NCI-H748 treated with DMSO at 0.1 percent for 48 hours (cell line): ENCODE measurements around the gene EML2.

Experiments
- DNase-seq: peaks from one replicate; lab custom pipeline; 2025; lab: John Stamatoyannopoulos, UW

Gene EML2

DNA sequence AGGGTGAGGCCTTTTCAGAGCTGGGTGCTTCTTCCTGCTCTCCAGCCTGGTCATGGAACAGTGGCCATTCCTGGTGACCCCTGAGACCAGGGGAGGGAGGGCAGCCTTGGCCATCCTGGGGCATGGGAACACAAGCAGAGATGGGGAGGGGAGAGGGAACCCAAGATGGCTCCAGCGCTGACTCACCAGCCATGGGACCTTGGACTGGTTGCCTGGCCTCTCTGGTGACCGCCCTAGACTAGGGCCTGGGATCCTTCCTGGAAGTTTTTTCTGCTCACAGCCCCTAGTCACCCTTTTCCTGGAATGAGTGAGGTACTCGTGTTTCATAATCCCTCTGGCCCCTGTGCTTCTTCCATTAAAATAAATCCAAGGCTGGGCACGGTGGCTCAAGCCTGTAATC is 51.3 kb downstream of the EML2 start:
- DNase-seq = no peak

DNA sequence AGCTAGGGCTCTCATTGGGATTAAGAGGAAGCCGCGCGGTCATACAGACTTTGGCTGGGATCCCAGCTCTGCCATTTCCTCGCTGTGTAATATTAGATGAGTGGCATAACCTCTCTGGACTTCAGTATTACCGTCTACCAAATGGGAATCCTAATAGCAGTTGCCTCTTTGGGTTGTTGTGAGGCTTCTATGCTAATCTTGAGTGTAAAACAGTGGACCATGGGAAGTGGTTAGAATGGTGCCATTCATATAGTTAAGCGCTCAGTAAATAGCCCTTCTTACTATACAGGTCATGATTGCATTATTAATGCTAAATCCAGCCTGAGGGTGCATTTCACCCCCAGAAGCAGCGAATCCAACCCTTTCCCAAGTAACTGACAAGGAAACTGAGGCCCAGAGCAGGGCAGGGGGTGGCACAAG is 54.0 kb downstream of the EML2 start:
- DNase-seq = no peak

DNA sequence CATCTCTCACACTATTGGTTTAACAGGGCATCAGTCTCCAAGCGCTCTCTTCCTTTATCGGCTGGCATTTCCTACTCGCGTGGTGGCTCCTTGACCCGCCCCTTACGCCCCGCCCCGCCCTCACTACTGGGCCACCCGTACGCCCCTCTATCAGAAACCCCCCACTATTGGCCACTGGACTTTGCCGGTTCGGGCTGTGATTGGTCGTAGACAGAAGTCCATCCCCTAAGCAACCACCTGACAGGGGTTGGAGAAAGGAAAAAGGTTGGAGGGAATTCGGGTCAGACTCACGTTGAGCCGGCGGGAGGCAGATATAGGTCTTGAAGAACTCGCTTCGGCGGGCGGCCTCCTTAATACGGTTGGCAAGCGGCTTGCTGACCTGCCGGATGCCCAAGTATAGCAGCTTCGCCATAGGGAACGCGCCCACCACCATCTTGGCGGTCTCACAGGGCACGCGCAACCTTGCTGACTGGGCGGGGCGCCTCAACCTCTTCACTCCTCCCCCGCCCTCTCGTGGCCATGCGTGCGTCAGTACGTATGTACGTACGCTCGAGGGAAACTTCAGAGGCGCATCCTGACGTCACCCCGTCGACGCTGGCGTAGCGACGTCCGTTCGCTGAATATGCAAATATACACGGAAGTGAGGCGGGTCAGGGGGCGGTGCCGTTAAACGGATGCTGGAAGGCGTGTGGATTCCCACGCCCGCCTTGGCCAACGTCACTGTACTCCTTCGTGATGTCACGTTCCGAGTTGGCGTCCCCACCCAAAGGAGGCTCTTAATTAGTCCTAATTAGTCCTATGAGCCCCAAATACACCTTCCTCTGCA is 54.7 kb downstream of the EML2 start, which contains the start of gene OPA3:
OPA3 (minus strand) TSS at position 471 of the 826 bp plus-strand sequence; CDS start at position 433, 38 bp downstream.
- peak; percentile 99 for DNase-seq

DNA sequence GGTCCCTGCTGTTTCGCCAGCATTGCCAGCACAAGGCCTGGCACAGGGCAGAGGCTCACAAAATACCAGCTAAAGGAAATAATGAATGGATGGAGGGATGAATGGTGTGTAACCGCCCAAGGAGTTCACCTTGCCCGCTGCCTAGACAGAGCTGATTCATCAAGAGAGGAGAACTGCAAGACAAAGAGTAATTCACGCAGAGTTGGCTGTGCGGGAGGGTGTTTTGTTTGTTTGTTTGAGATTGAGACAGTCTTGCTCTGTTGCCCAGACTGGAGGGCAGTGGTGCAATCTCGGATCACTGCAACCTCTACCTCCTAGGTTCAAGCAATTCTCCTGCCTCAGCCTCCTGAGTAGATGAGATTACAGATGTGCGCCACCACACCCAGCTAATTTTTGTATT is 57.6 kb downstream of the EML2 start:
- no peak for DNase-seq

DNA sequence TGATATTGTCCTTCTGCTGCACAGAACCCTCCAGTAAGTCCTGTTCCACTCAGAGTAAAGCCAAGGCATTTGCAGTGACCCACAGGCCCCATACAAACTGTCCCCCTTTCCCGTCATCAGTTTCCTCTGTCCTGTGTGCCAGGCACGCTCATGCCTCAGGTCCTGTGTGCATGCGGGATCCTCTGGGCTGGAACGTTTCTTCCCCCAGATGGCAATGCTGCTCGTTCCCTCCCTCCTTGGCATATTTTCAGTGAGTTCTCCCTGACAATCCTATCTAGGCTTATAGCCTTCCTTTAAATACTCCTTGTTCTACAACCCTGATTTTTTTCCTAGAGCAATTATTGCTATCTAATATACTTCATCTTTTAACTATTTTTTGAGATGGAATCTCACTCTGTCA is 60.3 kb downstream of the EML2 start:
- DNase-seq = no peak

DNA sequence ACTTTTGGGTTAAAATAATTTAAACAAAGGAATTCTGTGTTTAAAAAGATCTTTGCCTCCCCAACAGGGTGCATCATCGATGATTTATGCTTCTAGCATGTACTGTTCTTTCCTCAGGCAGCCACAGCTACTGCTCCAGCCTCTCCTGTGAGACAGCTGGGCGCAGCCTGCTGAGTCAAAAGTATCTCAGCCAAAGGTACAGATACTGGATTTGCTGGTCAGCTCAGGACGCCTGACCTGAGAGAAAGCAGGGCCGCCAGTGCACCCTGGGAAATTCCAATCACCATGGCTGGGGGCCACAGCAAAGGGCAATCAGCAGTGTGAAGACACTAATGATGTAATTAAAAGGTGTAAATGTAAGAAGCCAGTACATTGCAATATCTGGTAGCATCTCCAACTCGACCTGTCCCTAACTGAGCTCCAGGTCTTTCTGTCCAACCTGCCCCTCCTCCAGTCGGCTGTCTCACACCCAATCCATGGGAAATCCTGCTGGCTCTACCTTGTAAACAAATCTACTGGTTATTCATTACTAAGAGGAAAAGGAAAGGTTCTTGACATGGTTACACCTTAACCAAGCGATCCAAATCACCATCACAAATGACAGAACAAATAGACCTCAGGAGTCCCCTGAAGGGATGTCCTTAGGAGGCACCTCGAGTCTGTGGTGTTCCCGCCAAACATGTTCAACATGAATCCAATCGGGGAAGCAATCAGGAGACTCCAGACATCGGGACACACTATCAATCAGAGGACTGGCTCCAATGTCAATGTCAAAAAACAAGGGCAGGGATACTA is 61.9 kb downstream of the EML2 start:
- no peak for DNase-seq

DNA sequence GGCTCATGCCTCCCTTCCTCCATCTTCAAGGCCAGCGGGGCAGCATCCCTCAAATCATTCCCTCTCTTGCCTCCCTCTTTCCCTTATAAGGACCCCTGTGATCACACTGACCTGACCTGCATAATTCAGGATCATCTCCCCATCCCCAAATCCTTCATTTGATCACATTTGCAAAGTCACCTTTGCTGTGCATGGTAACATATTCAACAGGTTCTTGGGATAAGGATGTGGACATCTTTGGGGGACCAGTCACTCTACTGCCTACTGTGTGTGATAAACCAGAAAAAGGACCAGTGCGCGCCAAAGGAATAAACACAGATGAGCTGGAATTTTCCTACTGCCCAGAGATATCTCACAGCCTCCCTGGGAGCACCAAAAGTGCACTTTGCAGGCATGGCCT is 62.5 kb downstream of the EML2 start:
- DNase-seq = no peak

DNA sequence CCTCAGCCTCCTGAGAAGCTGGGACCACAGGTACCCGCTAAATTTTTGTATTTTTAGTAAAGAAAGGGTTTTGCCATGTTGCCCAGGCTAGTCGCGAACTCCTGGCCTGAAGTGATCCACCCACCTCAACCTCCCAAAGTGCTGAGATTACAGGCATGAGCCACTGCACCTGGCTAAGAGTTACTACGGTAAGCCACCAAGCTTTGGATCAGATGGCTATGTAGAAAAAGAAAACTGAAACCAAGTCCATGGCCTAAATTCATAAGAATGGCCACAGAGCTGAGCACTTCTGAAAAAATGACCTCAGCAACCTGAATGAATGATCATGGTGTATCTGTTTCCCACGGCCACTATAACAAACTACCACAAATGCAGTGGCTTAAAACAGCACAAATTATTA is 64.0 kb downstream of the EML2 start:
- DNase-seq = no peak

DNA sequence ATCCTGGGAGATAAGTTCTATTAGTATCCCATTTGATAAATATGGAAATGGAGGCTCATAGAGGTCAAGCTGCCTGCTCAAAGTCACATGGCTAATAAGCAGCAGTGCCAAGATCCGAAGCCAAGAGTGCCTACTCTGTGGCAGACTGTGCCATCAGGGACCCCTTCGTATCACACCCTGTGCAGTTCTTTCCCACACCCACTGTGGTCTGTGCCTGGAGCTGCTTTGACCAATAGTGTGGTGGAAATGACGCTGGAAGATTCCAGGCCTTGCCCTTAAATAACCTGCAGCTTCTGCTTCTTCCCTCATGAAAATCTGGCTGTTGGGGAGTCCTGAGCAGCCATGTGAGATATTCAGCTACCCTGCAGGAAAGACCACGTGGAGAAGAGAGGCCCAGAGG is 64.7 kb downstream of the EML2 start:
- DNase-seq = no peak

DNA sequence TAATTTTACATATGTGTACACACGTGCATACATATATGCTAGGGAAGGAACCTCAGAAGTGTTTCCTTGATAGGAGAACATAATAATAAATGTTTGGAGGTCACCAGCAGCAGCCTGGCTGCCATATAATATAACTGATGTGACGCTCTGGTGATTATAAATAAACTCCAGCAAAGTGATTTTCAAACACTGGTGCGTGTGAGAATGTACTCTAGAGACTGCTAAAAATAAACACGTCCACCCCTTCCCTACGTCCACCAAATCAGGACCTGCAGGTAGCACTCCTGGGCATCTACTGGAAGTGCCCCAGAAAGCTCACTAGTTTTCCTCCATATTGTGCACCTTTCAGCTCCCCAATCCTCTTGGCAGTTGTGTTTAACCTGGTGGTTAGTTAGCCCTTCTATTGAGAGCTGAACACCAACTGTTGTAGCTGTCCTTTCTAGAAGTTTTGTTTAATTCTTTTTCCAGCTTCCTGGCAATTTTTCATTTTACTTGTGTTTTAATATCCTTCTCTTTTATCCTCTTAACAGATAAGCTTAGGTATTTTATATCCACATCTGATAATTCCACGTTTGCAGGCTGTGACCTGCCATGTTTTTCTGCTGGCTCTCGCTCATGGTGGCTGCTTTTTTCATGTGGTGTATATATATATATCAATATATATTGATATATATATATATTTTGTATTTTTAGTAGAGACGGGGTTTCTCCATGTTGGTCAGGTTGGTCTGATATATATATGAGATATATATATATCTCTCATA is 67.6 kb downstream of the EML2 start:
- no peak for DNase-seq

DNA sequence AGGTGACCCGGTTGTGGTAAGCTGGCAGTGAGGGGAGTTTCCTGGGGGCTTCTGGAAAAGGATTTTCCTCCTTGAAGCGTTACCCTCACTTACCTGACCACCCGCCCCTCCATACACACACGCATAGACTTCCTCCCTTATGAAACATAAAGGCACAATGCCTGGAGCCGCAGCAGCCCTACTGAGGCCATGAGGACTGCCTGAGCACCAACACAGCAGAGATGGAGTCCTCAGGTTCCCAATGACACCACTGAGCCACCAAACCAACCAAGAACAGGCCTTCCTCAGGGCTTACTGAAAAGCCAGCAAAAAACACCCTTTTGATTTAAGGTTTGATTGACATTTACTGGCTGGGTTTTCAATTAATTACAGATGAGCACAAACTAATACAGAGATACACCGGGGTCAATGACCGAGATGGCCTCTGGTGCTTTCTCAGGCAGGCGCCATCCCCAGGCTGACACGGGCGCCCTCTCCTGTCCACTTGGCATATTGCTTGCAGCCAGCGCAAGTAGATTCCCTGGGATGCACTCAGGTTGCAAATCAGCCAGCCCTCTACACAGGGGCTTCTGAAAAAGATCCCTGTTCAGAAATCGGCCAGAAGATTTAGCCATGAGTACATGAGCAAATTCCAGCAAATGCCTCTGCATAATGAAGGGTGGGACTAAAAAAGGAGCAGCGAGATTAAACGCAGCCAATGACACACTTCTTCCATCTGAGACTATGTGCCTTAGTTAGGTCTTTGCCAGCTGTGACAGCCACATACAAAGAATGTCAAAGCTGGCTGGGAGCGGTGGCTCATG is 69.4 kb downstream of the EML2 start:
- DNase-seq = peak; percentile 59

DNA sequence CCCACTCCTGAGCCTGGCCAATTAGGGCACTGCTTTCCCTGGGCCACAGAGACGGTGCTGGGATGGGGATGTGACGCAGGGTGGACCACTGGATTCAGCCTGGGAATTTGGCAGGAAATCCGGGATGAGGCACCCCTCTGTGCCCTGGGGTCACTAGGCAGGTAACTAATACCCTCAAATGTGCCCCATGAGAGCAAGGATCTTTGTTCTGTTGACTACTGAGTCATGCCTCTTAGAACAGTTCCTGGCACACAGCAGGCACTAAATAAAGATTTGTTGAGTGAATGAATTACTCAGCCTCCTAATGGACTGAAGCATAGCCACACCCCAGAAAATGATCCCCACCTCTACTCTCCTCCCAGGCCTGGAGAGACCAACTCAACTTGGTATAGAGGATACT is 70.5 kb downstream of the EML2 start:
- no peak for DNase-seq

DNA sequence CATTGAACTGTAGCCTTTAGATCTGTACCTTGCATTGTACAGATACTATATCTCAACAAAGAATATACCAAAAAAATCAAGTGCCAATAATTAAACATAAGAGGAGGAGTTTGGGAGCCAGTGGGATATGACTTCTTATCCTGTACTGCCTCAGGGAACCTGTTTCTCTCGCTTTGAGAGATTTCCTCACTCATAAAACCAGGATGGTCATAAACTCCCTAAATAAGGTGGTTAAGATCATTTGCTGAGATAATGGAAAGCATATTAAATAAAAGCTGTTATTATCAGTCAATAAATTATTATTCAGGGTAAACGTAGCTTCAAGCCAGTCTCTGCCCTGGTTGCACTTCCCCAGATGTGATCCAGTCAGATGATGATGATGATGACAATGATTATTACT is 71.6 kb downstream of the EML2 start:
- DNase-seq = no peak

DNA sequence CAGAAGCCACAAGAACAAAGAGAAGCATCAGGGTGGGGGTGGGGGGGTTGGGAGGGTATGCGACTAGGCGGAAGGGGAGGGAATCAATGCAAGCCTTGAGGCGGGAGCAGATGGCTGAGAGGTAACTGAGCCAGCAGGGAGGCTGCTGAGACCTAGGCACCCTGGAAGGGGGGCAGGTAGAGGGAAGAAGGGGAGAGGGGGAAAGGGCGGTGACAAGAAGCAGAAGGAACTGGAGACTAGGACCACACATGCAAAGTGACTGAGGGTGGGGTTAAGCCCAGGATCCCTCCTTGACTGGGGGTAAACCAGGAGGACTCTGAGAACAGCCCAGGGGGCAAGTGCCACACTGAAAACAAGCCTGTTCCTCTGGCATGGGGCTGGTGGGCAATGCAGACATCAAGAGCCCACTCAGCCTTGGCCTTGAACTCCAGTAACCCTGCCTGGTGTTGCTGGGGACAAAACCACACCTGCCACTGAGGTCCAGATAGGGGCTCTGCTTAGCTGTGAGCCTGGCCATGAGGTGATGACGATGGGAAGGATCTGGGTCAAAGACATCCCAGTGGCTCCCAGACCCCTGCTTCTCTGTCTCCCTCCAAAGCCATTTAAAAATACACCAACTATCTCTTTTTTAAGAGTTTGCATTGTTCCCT is 74.9 kb downstream of the EML2 start:
- DNase-seq = no peak

DNA sequence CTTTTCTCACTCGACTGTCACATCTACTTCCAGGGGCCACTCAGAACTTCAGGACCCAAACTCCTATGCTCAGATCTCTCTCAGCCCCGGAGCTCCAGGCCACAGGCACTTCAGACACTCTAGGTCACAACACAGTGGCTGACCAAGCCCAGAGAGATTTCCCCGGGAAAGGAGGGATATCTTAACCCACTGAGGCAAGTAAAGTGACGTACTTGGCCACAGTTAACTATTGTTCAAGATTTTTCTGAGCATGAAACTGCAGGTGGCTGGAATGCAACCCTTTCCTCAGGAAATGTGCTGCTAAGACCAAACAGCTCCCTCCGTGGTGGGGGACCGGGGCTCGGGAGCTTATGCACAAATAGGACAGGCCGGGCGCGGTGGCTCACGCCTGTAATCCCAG is 78.5 kb downstream of the EML2 start:
- DNase-seq = no peak

DNA sequence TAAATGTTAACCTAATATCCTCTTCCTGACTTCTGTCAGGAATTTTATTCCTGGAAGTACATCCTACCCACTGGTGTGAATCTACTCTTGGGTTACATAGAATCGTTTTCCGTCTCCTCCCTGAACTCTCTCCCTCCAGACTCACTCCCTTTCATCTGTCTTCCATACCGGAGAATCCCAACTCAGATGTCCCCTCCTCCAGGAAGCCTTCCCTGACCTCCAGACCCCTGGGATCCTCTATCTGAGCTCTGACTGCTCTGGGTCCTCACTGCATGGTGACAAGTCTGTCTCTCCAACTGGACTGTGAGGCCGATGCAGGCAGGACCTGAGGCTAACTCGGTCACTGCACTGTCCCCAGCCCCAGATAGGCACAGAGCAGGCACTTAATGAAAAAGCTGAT is 79.2 kb downstream of the EML2 start:
- no peak for DNase-seq
